Measurements from ENCODE around the gene MPP2. TPM values are rescaled to one million over a fixed set of nuclear protein-coding genes. Genes with fewer than 3 reads are reported as not detected.

MPP2 gene
- total RNA-seq, 4 donors from 2014 or later = 0.42 to 10.7 (median 3.7) TPM

GRCh38 chr17:43826206-43826605 is 81.1 kb downstream of the MPP2 start:
- intact Hi-C loops (cut with DNase I; ENCODE audit: low total_unique reads) = no loop called here
- no peak overlapping the region for H3K4me3 ChIP-seq (ENCODE audit: low read depth, poor library complexity, severe bottlenecking)
- DNase-seq (ENCODE audit: low spot score in 2 of 2) = no peak
- TF ChIP-seq POLR2A (IDR thresholded peaks at IDR 0.05) (no peak), CTCF (IDR thresholded peaks at IDR 0.05) (no peak)
- 81 to 87% methylated on average over 7 of the region's 7 CpGs for WGBS, 2 donors

GRCh38 chr17:43825567-43825966 is 81.8 kb downstream of the MPP2 start:
- 95 to 96% methylated on average over 11 to 12 of the region's 12 CpGs for WGBS, 2 donors
- intact Hi-C loops (cut with DNase I; ENCODE audit: low total_unique reads) = no loop called here
- DNase-seq (ENCODE audit: low spot score in 2 of 2) = no peak
- H3K4me3 ChIP-seq (ENCODE audit: low read depth, poor library complexity, severe bottlenecking) = no peak overlapping the region
- TF ChIP-seq POLR2A (IDR thresholded peaks at IDR 0.05) (no peak), CTCF (IDR thresholded peaks at IDR 0.05) (no peak)

Other genes starting within 250 kb of the MPP2 start
- gene MEOX1, start 245.6 kb downstream of the MPP2 start, total RNA-seq = 1 to 10 TPM; 1.9 to 7.9 (median 3.7) TPM
- gene SOST, start 148.7 kb downstream of the MPP2 start, total RNA-seq = 1 to 10 TPM in 1 of 4 donors, under 1 TPM in 1, not detected in 2; 0.49 to 1.5 TPM
- gene DUSP3, start 128.6 kb downstream of the MPP2 start, total RNA-seq = 10 to 100 TPM; 33.2 to 44.1 (median 37.9) TPM
- under 1 TPM in 1 of 4 donors, not detected in 3; 0.30 TPM for gene CFAP97D1, start 127.1 kb downstream of the MPP2 start, total RNA-seq
- gene MPP3, start 74.4 kb downstream of the MPP2 start, total RNA-seq = 1 to 10 TPM; 1.9 to 8.9 (median 6.3) TPM
- gene CD300LG, start 60.4 kb downstream of the MPP2 start, total RNA-seq = 1 to 10 TPM; 6.2 to 9.7 (median 9.0) TPM
- not detected for gene PPY, start 34.9 kb upstream of the MPP2 start, total RNA-seq
- gene PYY, start 46.4 kb upstream of the MPP2 start, total RNA-seq = not detected
- 1 to 10 TPM; 3.2 to 4.9 (median 3.6) TPM for gene NAGS, start 97.1 kb upstream of the MPP2 start, total RNA-seq
- 10 to 100 TPM; 28.4 to 48.0 (median 41.2) TPM for gene TMEM101, start 107.4 kb upstream of the MPP2 start, total RNA-seq
- gene LSM12, start 159.1 kb upstream of the MPP2 start, total RNA-seq = 10 to 100 TPM; 15.0 to 31.7 (median 19.0) TPM
- 10 to 100 TPM; 10.9 to 14.8 (median 12.1) TPM for gene G6PC3, start 163.2 kb upstream of the MPP2 start, total RNA-seq
- gene HDAC5, start 216.1 kb upstream of the MPP2 start, total RNA-seq = 100 to 1,000 TPM; 179 to 208 (median 190) TPM
- gene HROB, start 234.4 kb upstream of the MPP2 start, total RNA-seq = 1 to 10 TPM in 3 of 4 donors, under 1 TPM in 1; 0.97 to 4.3 (median 1.5) TPM